PFSK-1 (cell line): ENCODE data around the gene MGAM2.

Experiments
- FOXP2 ChIP-seq: optimal IDR thresholded peaks from 2 replicates; pipeline ENCODE3; 2011; ENCODE audit warnings: borderline replicate concordance, control low read depth, inconsistent platforms; ENCODE audit not compliant: insufficient read depth; ENCODE audit errors: extremely low read length, extremely low read depth
- POLR2AphosphoS5 ChIP-seq: IDR thresholded peaks from 2 replicates; pipeline ENCODE4 v1.6.1; 2012; ENCODE audit warnings: low read depth, mild to moderate bottlenecking, control low read depth, low read length, moderate library complexity
- REST ChIP-seq, 2 experiments: IDR thresholded peaks; 2 replicates each; pipeline versions ENCODE4 v1.6.1 to v1.8.0; 2011 to 2012; ENCODE audit warnings: low read depth in 2 of 2, low read length in 2 of 2, control low read depth in 1 of 2, inconsistent platforms in 1 of 2, mild to moderate bottlenecking in 1 of 2, moderate library complexity in 1 of 2; ENCODE audit not compliant: insufficient read depth in 1 of 2
- SIN3A ChIP-seq: IDR thresholded peaks from 2 replicates; pipeline ENCODE4 v1.6.1; 2012; ENCODE audit warnings: mild to moderate bottlenecking, low read length, moderate library complexity, borderline replicate concordance; ENCODE audit not compliant: insufficient read depth
- TAF1 ChIP-seq: IDR thresholded peaks from 2 replicates; pipeline ENCODE4 v1.6.1; 2012; ENCODE audit warnings: low read length, control low read depth, borderline replicate concordance; ENCODE audit not compliant: insufficient read depth

The MGAM2 gene

GRCh38 chr7:142120524-142120923, 9.0 kb downstream of the MGAM2 start:
- TF ChIP-seq FOXP2 (no peak), SIN3A (no peak), POLR2AphosphoS5 (no peak), REST (IDR thresholded peaks at IDR 0.05; ENCODE audit: insufficient read depth in 1 of 2, low read depth in 2 of 2, low read length in 2 of 2) (no peak), TAF1 (no peak)

- TF ChIP-seq SIN3A = no peak
- no peak for TF ChIP-seq FOXP2
- no peak for TF ChIP-seq TAF1
- no peak for TF ChIP-seq POLR2AphosphoS5
- no peak for TF ChIP-seq REST (IDR thresholded peaks at IDR 0.05; ENCODE audit: insufficient read depth in 1 of 2, low read depth in 2 of 2, low read length in 2 of 2)
These were observed 11.7 kb downstream of the MGAM2 start for GRCh38 chr7:142123184-142123583.

- TF ChIP-seq TAF1 (no peak), POLR2AphosphoS5 (no peak), FOXP2 (no peak), SIN3A (no peak)
These were observed 13.9 kb downstream of the MGAM2 start for GRCh38 chr7:142125256-142125955.

- TF ChIP-seq TAF1 (no peak), SIN3A (no peak), POLR2AphosphoS5 (no peak), FOXP2 (no peak), REST (IDR thresholded peaks at IDR 0.05; ENCODE audit: insufficient read depth in 1 of 2, low read depth in 2 of 2, low read length in 2 of 2) (no peak)
These were observed 18.7 kb downstream of the MGAM2 start for GRCh38 chr7:142130267-142130666.

- TF ChIP-seq FOXP2 (no peak), REST (IDR thresholded peaks at IDR 0.05; ENCODE audit: insufficient read depth in 1 of 2, low read depth in 2 of 2, low read length in 2 of 2) (no peak), SIN3A (no peak), POLR2AphosphoS5 (no peak), TAF1 (no peak)
These were observed 20.1 kb downstream of the MGAM2 start for GRCh38 chr7:142131439-142132185.
